T-helper 2 cell treated with Interferon-gamma antibody and Interleukin-4, amounts not matched to agents 100 ng/mL and 5 ng/mL, for 36 hours (primary cell): ENCODE data around the gene SERPINB2. TPM values are rescaled to one million over a fixed set of nuclear protein-coding genes. Genes with fewer than 3 reads are reported as not detected.
"Not testable (repeated sequence)": the region's sequence is repeated elsewhere in the genome, so short reads cannot be mapped to it uniquely, and the experiment has no call there.

Source experiments
- intact Hi-C: fragments of 100-400 bp; cut with micrococcal nuclease; formaldehyde crosslinking; loops from one replicate; pipeline ENCODE4 v1.15.1; 2023
- total RNA-seq: library from RNA; stranded (reverse); gene quantifications from 2 replicates; pipeline ENCODE4 v1.2.3, GENCODE V29; 2022

The SERPINB2 gene
- total RNA-seq, 1 donor from 2014 or later: not detected

GRCh38 chr18:63930773-63931354, 43.4 kb downstream of the SERPINB2 start:
- intact Hi-C loops: no loop called here

- intact Hi-C loops: loop anchor here (1.0 to 5.0 kb wide), 4 partner anchors 36 to 418 kb away; partner anchors contain the start of gene SERPINB8
Measured at GRCh38 chr18:63936156-63936931, 48.8 kb downstream of the SERPINB2 start.

- intact Hi-C loops: loop anchor here (1.0 to 5.0 kb wide), 4 partner anchors 35 to 418 kb away; partner anchors contain the start of gene SERPINB8
Measured at GRCh38 chr18:63936932-63937393, 49.5 kb downstream of the SERPINB2 start.

- intact Hi-C loops: no loop called here
Measured at GRCh38 chr18:63940008-63940407, 52.5 kb downstream of the SERPINB2 start.

- intact Hi-C loops: not testable (repeated sequence)
Measured at GRCh38 chr18:63940543-63941050, 53.1 kb downstream of the SERPINB2 start.

GRCh38 chr18:63947051-63947790, 59.7 kb downstream of the SERPINB2 start:
- intact Hi-C loops: no loop called here

GRCh38 chr18:63949068-63949737, 61.7 kb downstream of the SERPINB2 start, which contains the start of gene HMSD:
Gene HMSD (plus strand): TSS chr18:63949301. CDS start chr18:63953456, 4,155 bp downstream.
- intact Hi-C loops: loop anchor here (2.0 kb wide), 1 partner anchor 22 kb away; the partner anchor contains the start of gene SERPINB8

- intact Hi-C loops: no loop called here
Measured at GRCh38 chr18:63951302-63951705, 63.8 kb downstream of the SERPINB2 start.

Other genes starting within 250 kb of the SERPINB2 start
- not detected in 2 replicates for gene SERPINB4, start 243.4 kb upstream of the SERPINB2 start, total RNA-seq
- not detected in 2 replicates for gene SERPINB3, start 225.8 kb upstream of the SERPINB2 start, total RNA-seq
- not detected in 2 replicates for gene SERPINB11, start 184.7 kb upstream of the SERPINB2 start, total RNA-seq
- not detected in 2 replicates for gene SERPINB7, start 112.3 kb upstream of the SERPINB2 start, total RNA-seq
- not detected in 2 replicates for gene SERPINB10, start 20.3 kb downstream of the SERPINB2 start, total RNA-seq
- gene HMSD, start 61.6 kb downstream of the SERPINB2 start, total RNA-seq: 1.2 and 3.3 TPM in 2 replicates
- gene SERPINB8, start 82.4 kb downstream of the SERPINB2 start, total RNA-seq: 6.4 and 8.1 TPM in 2 replicates